Left kidney (tissue), 2 donors: Measurements from ENCODE around the gene CDO1. TPM values are rescaled to one million over a fixed set of nuclear protein-coding genes. Genes with fewer than 3 reads are reported as not detected.
"Not testable (repeated sequence)": the region's sequence is repeated elsewhere in the genome, so short reads cannot be mapped to it uniquely, and the experiment has no call there.

Experiments
- DNase-seq: peaks from one replicate; pipeline ENCODE4 v3.0.0-alpha.2; 2013
- polyA plus RNA-seq: library from polyadenylated mRNA; unstranded; fragments of 120-200 nt; gene quantifications from one replicate; pipeline ENCODE4 v1.2.1, GENCODE V29; 2013; ENCODE audit not compliant: insufficient read length

The CDO1 gene
- polyA plus RNA-seq, 1 donor = 22.9 TPM

DNA sequence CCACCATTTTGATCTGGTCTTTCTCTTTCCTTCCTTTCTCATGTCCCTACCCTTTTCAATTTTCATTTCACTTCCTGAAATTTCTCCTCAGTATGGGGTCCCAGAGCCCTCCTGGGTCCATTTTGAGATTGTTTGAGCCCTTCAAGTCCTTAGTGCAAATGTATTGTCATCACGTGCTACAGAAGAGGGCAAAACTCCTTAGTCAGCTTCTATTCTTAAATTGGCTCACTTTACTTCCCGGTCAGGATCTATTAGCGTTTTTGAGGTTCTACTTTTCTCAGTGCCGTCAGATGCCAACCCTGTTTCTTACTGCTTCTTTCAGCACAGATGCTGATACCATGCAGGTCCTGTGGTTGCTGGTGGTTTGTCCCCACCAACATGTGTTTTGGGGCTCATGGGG lies 19.0 kb upstream of the CDO1 start:
- no peak for DNase-seq

DNA sequence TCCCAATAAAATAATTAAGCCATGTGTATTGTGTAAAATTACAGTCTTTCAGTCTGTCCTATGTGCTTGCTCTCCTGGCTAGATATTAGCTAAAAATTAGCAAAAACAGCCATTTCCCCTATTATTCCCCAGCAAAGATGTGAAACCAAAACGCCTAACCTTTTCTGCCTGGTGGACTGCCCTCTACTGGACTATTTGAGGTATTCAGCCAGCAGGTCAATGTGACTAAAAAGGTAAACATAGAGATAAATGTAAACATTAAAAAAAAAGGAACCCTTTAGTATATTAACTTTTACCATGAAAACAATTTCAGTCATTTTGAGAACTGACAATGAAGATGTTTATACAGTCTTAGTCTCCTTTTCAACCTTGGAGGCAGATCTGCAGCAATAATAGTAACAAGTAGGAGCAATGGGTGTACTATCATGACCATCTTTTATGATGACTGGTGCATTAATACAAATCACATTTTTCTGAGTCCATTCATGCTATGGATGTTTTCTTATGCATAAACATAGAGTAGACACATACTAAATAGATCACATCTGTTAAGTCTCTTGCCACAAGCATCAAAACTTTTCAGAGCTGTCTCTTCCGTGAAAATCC lies 14.8 kb upstream of the CDO1 start:
- peak; percentile 38 for DNase-seq

DNA sequence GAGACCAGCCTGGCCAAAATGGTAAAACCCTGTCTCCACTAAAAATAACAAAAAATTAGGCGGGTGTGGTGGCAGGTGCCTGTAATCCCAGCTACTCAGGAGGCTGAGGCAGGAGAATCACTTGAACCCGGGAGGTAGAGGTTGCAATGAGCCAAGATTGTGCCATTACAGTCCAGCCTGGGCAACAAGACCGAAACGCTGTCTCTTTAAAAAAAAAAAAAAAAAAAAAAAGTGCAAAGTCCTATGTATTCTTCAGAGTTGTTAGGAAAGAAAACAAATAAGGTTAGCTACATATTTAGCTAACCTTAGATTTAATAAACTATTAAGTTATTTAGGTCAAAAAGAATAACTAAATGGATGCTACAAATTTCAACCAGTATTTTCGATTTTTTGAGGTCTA lies 13.5 kb upstream of the CDO1 start:
- no peak for DNase-seq

DNA sequence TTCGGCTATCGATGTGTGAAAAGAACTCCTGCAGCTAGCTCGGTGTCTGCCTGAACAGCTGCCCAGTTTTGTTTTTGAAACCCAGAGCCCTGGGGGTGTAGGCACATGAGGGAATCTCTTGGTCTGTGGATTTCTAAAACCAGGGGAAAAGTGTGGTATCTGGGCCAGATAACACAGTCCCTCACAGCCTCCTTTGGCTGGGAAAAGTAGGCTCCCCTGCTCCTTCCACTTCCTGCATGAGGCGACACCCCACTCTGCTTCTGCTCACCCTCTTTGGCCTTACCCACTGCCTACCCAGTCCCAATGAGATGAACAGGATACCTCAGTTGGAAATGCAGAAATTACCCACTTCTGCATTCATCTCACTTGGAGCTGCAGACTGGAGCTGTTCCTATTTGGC lies 9.5 kb upstream of the CDO1 start:
- no peak for DNase-seq

DNA sequence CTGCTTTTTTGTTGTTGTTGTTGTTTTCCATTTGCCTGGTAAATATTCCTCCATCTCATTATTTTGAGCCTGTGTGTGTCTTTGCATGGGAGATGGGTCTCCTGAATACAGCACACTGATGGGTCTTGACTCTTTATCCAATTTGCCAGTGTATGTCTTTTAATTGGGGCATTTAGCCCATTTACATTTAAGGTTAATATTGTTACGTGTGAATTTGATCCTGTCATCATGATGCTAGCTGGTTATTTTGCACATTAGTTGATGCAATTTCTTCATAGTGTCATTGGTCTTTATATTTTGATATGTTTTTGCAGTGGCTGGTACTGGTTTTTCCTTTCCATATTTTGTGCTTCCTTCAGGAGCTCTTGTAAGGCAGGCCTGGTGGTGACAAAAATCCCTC lies 8.5 kb upstream of the CDO1 start:
- DNase-seq = not testable (repeated sequence)

DNA sequence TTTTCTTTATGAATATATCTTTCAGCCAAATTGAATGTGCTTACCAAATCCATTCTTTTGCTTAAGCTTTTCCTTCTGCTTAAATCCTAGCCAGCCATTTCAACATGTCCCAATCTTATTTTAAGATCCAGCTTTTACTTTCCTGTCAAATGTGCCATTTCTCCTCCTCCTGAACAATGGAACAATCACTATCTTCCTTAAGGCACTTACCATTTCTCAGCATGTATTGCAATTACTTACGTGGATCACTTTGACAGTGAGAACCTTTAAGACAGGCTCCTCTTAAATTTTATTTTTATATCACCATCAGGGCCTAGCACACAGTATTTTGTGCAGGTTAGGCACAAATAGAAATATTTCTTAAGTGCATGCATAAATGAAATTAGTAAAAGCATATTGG lies 4.4 kb upstream of the CDO1 start:
- DNase-seq = no peak

DNA sequence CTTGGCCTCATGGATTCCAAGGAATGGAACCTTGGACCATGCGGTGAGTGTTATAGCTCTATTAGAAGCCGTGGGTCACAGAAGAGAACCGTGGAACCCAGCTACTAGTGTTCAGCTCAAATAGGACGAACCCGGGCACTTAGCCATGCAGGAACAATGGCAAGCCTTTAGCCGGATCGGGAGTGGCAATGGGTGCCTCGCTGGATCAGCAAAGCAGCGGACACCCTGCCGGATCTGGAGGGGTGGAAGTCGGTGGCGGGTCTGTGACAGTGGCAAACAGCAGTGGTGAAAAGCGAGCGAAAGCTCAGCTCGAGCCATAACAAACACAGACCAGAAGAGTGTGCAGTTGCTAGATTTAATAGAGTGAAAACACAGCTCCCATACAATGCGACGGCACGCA lies 2.4 kb upstream of the CDO1 start:
- DNase-seq = no peak

DNA sequence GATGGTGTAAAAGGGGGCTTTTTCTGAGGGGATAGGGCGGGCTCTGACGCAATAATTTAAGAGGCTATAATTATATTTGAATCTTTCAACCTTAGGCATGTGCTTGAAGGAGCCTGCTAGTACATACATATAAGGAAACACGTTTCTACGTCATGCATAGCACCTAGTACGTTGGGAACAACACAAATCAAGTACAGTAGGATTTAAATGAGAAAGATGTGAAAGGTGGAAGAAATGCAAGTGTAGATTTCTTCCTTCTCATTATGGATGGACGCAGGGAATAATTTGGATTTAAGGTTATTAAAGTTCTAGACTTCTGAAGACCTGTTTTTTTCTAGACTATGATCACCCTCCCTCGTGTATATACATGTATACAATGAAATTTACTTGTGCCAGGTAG lies 927 bp upstream of the CDO1 start:
- DNase-seq = no peak

DNA sequence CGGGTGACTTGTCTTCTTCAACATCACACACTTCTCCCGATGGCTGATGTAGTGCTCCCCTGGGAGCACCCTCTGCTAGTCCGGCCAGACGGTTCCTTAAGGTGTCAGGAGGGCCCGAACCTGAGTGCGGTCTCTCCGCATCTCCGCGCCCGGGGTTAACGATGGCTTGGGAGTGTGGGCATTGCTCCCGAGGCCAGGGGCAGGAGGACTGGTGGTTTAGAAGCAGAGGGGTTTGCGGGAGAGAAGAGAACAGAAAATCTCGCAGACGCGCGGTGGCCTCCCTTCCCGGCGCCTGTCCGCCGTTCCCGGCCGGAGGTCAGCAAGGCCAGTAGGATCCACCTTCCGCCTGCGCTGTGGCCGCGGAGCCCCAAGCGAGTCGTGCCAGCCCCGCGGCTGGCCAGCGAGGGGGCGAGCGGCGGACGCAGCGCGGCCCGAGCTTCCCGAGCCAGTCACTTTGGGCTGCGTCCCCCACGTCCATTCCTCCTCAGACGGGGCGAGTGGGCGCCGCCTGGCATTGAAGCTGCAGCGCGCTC lies 700 bp downstream of the CDO1 start:
- peak; percentile 29 for DNase-seq

DNA sequence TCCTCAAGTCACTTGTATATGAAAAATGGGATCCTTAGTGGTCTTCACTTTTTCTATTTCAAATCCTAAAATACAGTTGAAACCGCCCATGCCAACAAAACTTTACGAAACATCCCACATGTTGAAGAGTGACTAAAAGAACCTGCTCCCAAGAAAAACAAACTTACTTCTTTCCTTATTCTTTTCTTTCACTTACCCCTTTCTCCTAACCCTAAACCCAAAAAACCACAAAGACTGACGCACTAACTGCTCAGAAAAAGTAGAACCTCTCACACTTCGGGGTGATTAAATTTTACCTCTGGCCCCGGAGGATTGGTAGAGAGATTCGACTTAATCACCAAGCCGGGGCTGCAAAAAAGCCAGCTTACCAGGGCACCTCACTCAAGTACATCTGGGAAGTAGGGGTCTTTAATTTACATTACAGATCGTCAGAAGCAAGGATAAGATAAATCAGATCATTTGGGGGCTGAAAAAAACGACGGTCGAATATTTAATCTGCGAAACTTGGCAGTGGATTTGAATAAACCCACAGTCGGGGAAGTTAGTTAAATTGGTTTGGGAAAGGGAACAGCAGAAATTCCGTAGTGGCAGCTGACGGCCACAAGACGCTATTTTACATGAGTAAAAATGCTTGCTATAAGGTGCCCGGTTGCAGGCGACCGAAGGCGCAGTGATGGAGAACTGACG lies 1.3 kb downstream of the CDO1 start:
- DNase-seq = no peak

DNA sequence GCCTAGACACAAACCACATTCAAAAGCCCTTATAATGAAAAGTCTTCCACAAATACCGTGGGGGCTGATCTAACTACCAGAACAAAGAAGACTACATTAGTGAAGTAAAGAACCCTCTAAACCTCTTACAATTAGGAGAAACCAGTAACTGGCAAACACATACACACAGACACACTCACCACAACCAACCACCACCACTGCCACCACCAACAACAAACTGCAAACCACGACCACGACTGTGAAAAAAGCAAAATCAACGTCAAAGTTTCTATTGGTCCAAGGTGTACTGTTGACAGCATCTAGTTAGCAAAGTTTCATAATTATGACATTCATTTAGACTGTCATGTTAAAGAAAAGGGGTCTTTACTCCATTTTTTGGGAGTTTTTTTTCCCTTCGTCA lies 2.7 kb downstream of the CDO1 start:
- DNase-seq = no peak

DNA sequence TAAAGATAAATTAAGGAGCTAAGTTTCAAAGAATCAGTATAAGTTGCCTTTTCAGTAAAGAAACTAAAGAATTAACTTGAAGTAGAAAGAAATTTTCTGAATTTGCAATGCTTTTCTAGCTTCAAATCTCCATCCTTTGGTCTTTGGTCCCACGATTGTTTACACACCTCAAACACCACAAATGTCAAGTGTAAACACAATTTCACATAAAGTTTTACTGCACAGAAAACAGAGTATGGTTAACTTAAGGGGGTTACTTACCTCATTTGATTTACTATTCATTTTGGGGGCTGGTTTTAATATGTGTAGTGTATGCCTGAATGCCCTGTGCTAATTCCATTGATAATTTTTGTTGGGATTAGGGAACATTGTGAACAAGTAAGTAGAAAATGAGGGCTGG lies 4.1 kb downstream of the CDO1 start:
- DNase-seq = no peak

DNA sequence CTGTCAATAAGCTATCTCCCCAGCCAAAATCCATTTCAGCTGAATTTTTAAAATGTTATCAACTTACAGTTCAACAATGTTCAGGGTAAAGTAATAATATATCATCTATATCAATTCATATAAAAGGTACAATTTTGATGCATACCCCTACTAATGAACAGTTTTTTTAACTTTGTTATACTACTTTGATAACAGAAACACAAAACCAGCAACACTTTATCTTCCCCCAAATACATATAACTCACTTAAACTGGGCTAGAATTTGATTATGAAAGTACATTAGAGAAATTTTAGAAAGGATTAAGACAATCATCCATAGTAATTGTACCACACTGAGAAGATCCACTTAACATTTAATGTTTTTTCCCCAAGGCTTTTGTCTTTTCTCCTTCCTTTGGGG lies 5.1 kb downstream of the CDO1 start:
- DNase-seq = no peak

DNA sequence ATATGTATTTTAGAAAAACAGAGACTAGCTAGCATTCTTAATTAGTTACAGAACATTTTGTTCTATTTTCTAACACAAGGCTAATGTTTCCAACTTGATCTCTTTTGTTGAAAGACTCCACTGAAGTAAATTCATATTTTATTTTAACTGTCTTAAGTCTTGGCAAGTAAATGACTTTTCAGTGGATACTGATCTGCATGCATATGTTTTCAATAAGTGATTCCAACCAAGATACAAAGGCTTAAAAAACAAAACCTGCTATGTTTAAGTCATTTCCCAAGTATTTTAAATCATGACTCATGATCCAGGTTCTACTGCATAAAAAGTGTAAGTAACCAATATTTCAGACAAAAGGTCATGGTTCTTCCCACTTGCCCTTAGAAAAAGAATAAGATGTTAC lies 5.7 kb downstream of the CDO1 start:
- DNase-seq = no peak

DNA sequence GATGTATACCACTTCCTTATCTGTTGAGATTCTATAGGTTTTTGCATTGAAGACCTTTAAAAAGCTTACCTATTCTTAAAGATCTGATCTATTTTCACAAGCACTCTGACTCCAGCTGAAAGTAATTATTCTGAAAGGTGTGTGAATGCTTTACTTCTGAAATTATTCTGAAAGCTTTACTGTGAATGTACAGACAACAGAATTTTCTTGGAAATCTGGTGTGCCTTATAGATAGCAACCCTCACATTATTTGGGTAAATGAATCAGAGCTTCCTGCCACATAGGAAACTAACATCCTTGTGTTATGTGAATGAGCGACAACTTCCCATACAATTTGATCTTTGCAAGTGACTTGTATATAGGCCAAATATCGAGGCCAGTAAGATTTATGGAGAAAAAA lies 6.5 kb downstream of the CDO1 start:
- DNase-seq = no peak

DNA sequence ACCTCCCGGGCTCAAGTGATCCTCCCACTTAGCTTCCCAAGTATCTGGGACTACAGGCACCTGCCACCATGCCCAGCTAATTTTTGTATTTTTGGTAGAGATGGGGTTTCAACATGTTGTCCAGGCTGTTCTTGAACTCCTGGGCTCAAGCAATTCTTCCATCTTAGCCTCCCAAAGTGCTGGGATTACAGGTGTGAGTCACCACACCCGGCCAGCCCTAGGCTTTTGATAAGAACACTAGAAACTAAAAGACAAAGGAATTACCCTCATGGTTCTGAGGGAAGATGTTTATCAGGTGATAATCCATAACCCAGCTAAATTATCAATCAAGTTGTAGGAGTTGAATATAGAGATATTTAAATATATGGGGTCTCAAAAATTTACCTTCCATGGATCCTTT lies 8.4 kb downstream of the CDO1 start:
- not testable (repeated sequence) for DNase-seq

DNA sequence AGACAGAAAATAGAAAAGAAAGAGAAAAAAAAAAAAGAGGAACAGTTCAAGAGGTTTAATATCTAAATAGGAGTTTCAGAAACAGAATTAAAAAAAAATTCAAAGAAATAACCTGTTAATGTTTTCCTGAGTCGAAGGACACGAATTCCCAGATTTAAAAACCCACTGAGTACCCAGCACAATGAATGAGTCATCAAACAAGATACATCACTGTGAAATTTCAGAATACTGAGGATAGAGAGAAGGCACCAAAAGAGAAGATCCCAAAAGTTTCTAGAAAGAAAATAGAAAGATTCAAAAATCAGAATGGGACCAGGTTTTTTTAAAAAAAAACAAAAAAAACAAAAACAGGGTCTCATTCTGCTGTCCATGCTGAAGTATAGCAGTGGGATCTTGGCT lies 8.8 kb downstream of the CDO1 start:
- no peak for DNase-seq

DNA sequence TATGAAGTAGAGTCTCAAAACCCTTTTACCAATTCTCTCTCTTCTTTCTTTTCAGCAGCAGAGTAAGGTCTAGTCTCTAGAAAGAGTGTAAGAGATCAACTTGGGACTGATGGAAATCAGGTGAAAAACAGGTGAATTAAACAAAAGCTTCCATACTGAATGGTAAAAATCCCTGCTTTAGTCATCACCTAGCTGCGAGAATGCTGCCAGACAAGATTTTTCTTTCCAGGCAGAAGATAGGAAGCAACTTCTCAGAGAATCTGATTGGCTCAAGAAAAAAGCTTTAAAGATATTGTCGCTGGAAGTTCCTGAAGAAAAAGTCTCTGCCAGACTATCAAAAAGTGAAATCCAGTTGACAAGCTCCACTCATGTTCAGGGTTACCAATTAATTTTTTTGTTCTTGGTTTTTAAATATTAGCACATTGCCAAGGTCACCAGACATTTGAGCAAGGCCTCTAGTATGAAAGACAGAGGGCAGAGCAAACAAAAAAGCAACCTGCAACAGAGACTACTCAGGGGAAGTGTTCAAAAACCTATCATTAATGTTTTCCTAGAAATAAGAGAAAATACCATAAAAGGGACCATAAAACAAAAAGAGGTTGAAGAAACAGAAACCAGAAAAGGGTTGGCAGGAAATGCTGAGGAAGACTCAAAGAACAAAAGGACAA lies 9.3 kb downstream of the CDO1 start:
- DNase-seq = no peak

DNA sequence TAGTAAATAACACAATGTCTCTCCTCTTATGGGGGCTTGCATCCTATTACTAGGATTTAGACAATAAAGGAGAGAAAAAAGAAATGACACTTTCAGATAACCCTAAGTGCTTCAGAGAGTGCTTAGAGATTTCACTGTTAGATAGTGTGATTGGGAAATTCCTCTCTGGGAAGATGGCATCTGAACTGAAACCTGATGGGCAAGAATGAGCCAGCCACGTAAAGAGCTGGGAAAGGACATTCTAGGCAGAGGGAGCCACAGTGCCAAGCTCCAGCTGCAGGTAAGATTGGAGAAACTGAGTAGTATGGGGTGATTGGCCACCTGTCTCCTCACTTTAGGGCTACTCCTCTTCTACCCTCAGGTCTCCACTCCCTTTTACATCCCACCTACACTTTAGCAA lies 14.5 kb downstream of the CDO1 start:
- no peak for DNase-seq

DNA sequence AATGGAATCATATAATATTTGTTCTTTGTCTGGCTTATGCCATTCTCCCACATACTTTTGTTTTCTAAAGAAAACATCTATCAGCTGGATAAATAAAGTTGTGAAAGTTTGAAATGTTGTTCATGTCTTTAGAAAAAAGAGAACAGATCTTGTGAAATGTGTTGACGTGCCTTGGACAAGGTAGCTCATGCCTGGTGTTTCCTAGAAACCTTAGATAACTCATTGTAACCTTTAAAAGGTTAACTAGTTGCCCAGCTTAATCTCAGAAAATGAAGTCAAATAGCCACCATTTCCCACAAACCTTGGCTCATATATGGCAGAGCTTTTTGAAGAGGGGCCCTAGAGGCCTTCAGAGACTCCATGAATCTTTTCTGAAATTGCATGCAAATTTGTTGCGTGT lies 15.3 kb downstream of the CDO1 start:
- DNase-seq = no peak

DNA sequence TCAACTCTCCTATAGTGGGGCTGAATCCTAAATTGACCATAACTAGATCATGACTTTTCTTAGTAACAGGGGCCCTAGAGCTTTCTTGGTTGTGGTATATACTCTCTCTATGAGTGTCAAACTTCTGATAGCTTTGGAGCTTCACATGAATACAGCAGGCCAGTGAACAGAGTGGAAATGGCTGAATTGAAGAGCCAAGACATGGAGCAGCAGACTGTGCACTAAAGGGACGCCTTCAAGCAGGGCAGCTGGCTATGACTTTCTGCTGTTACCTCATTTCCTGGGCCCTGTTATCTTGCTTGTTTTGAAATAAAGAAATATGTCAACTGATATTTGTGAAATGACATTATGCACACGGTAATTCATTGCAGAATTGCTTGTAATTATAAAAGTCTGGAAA lies 16.4 kb downstream of the CDO1 start:
- DNase-seq = no peak

DNA sequence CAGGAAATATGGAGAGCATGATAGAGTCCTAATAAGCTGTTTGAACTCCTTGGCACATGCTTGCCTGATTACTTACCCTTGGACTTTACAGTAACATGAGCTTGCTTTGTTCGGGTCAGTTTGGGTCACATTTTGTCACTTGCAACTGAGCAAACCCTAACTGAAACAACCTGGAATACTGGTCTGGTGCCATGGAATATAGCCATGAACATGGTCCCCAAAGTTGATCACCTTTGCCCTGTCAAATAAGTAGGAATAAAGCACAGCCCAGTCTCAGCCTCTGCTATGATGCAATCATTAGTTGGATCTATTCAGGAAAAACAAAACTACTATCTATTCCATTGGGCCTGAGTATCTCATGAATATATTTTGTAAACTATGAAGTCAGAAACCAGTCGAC lies 18.2 kb downstream of the CDO1 start:
- DNase-seq = no peak

DNA sequence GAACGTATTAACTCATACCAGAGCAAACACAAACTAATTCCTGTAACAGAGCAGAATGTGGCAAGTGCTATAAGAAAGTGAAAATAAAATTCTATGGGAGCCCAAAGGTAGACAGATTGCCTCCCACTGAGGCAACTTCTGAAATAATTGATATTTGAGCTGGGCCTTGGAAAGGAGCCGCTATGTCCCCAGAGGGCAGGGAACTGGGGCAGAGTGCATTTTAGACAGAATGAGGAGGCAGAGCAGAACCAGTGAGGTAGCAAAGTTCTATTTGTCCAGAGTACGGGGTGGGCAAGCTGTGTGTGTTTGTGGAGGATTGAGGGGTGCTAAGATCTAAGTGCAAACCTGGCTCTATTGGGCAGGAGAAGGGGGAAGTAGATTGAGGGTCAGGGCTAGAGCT lies 19.8 kb downstream of the CDO1 start:
- DNase-seq = no peak

DNA sequence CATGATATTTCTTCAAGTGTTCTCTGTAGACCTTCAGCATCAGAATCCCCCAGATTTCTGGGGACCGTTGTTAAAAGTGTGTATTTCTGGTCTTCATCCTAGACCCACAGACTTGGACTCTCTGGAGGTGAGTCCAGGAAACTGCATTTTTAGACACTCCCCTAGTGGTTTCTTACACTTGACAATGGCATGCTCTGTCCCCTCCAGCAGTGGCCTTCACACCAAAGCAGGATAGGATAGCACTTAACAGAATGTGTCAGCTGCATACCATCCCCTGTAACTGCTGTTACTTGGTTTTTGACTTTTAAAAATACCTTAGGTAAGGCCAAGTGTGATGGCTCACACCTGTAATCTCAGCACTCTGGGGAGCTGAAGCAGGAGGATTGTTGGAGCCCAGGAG lies 20.8 kb downstream of the CDO1 start:
- DNase-seq = no peak
